Nephron progenitor cell (in vitro differentiated cells): ENCODE measurements around the gene EFTUD2.

ENCODE experiments used
- DNase-seq: peaks from one replicate; pipeline ENCODE4 v3.0.0; 2021
- H3K27ac Mint-ChIP-seq: 2 replicates; pipeline ENCODE4 v1.8.0; 2021; ENCODE audit warnings: mild to moderate bottlenecking, moderate library complexity, mixed read lengths
- H3K27me3 Mint-ChIP-seq: 2 replicates; pipeline ENCODE4 v1.8.0; 2021; ENCODE audit warnings: mild to moderate bottlenecking, low read depth, mixed read lengths; ENCODE audit not compliant: poor library complexity
- H3K36me3 Mint-ChIP-seq: 2 replicates; pipeline ENCODE4 v1.8.0; 2021; ENCODE audit warnings: low read depth, mixed read lengths
- H3K4me1 Mint-ChIP-seq: 2 replicates; pipeline ENCODE4 v1.8.0; 2021; ENCODE audit warnings: mixed read lengths
- H3K4me3 Mint-ChIP-seq: 2 replicates; pipeline ENCODE4 v1.8.0; 2021; ENCODE audit warnings: mild to moderate bottlenecking, moderate library complexity, mixed read lengths
- H3K9me3 Mint-ChIP-seq: 2 replicates; pipeline ENCODE4 v1.8.0; 2021; ENCODE audit warnings: mild to moderate bottlenecking, moderate library complexity, mixed read lengths
- CTCF ChIP-seq: fragments of 200-600 bp; sonication (generic); IDR thresholded peaks from 2 replicates; pipeline ENCODE4 v1.5.0; 2021; ENCODE audit warnings: antibody characterized with exemption

Gene EFTUD2

DNA sequence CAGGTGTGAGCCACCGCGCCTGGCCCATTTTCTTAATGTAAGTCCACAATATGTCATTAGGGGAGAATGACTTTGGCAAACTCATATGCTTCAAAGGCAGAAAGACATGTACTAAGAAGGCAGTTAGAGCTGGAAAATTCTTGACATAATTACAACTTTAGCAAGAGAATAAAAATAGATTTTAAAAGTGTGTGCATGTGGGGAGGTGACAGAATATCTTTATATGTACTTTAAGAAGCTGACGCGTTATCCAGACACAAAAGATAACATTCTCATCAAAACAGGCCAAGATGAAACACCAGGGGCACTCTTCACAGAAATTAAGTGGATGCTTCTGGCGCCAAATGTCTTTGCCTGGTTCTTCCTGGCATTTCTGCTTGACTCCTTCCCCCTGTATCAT, 97.4 kb downstream of the EFTUD2 start:
- DNase-seq: no peak
- no peak overlapping the region for H3K4me3 Mint-ChIP-seq
- H3K27ac Mint-ChIP-seq: no peak overlapping the region
- peaks cover 86% of the 10 kb centered on the region for H3K36me3 Mint-ChIP-seq
- no peaks in the 10 kb centered on the region for H3K9me3 Mint-ChIP-seq
- no peaks in the 10 kb centered on the region for H3K27me3 Mint-ChIP-seq
- no peak for TF ChIP-seq CTCF
- H3K4me1 Mint-ChIP-seq: no peaks in the 10 kb centered on the region
